GM18499 (cell line): ENCODE measurements around the gene GPR42.

Experiments used
- ATAC-seq: cut with Tn5 transposase; IDR thresholded peaks from one replicate; pipeline ENCODE4 v1.9.1; 2021; ENCODE audit warnings: moderate number of reproducible peaks; ENCODE audit not compliant: insufficient read depth, unreplicated experiment

Gene GPR42

GRCh38 chr19:35417713-35418534 is 47.1 kb downstream of the GPR42 start:
- ATAC-seq = no peak

GRCh38 chr19:35419046-35419445 is 48.2 kb downstream of the GPR42 start:
- no peak for ATAC-seq

GRCh38 chr19:35419805-35420204 is 48.9 kb downstream of the GPR42 start:
- no peak for ATAC-seq

- ATAC-seq = no peak
Observed at GRCh38 chr19:35421362-35421761, 50.5 kb downstream of the GPR42 start.
